Measurements from ENCODE around the gene RNGTT. TPM values are rescaled to one million over a fixed set of nuclear protein-coding genes. Genes with fewer than 3 reads are reported as not detected.
"Not testable (repeated sequence)": the region's sequence is repeated elsewhere in the genome, so short reads cannot be mapped to it uniquely, and the experiment has no call there.

The RNGTT gene
- total RNA-seq, 1 experiment from 2014 or later = 19.4 TPM

- no peaks in the 10 kb centered on the region for H3K36me3 Mint-ChIP-seq (ENCODE audit: insufficient read depth, unreplicated experiment)
- no peaks in the 10 kb centered on the region for H3K9me3 Mint-ChIP-seq (ENCODE audit: low read depth, unreplicated experiment)
- H3K27ac Mint-ChIP-seq (ENCODE audit: unreplicated experiment) = no peak overlapping the region
- no peaks in the 10 kb centered on the region for H3K27me3 Mint-ChIP-seq (ENCODE audit: unreplicated experiment)
- no peak for DNase-seq
- TF ChIP-seq CTCF (IDR thresholded peaks at IDR 0.05; ENCODE audit: unreplicated experiment) = no peak
- peaks cover 14% of the 10 kb centered on the region for H3K4me1 Mint-ChIP-seq (ENCODE audit: low read depth, unreplicated experiment)
- CTCF ChIA-PET = no interaction called here
- no TSS peak for BruUV-seq (replicated peaks)
- intact Hi-C loops (cut with micrococcal nuclease; ENCODE audit: unreplicated experiment) = no loop called here
- no peak overlapping the region for H3K4me3 Mint-ChIP-seq (ENCODE audit: low read depth, unreplicated experiment)
Measured at GRCh38 chr6:88985901-88986300, 22.5 kb upstream of the RNGTT start.

DNA sequence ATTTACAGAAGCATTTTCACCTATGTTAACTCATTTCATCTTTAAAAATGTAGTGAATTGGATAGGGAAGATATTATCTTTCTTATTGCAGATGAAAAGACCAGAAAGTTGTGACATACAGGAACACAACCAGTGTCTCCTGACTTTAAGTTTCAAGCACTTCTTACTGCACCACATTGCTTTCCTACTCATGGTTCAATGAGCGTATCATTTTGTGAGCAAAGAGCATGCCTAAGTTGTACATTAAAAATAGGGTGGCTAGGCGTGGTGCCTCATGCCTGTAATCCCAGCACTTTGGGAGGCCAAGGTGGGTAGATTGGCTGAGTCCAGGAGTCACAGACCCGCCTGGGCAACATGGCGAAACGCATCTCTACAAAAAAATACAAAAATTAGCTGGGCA, 21.2 kb upstream of the RNGTT start:
- intact Hi-C loops (cut with micrococcal nuclease; ENCODE audit: unreplicated experiment) = no loop called here
- Mint-ChIP-seq H3K27ac (ENCODE audit: unreplicated experiment) (no peak overlapping the region), H3K4me1 (ENCODE audit: low read depth, unreplicated experiment) (peaks cover 14% of the 10 kb centered on the region), H3K27me3 (ENCODE audit: unreplicated experiment) (no peaks in the 10 kb centered on the region), H3K4me3 (ENCODE audit: low read depth, unreplicated experiment) (no peak overlapping the region), H3K36me3 (ENCODE audit: insufficient read depth, unreplicated experiment) (no peaks in the 10 kb centered on the region), H3K9me3 (ENCODE audit: low read depth, unreplicated experiment) (no peaks in the 10 kb centered on the region)
- DNase-seq = no peak
- TF ChIP-seq CTCF (IDR thresholded peaks at IDR 0.05; ENCODE audit: unreplicated experiment) = no peak
- no TSS peak for BruUV-seq (replicated peaks)
- CTCF ChIA-PET = interaction anchor here (3.2 kb wide), 1 partner anchor 95 kb away, joined by 38 read pairs; the partner anchor contains the start of gene PNRC1

DNA sequence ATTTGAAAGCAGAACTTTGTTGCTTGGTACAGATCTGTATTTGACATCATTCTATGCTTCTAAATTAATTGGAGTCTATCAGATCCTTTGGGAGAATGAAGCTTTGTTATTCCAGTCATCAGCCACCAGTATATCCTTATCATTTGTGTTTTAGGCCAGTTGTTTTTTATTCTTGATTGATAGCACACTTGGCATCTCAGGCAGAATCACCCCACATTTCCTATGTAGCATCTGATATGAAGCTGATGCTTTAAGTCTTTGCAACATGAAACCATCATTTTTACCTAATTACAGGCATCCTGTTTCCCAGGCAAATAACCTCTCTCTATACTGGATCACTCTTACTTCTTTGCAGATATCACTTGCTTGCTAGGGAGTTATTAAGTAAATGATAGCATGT, 20.7 kb upstream of the RNGTT start:
- Mint-ChIP-seq H3K36me3 (ENCODE audit: insufficient read depth, unreplicated experiment) (no peaks in the 10 kb centered on the region), H3K9me3 (ENCODE audit: low read depth, unreplicated experiment) (no peaks in the 10 kb centered on the region), H3K4me3 (ENCODE audit: low read depth, unreplicated experiment) (no peak overlapping the region), H3K27ac (ENCODE audit: unreplicated experiment) (no peak overlapping the region), H3K4me1 (ENCODE audit: low read depth, unreplicated experiment) (peaks cover 14% of the 10 kb centered on the region), H3K27me3 (ENCODE audit: unreplicated experiment) (no peaks in the 10 kb centered on the region)
- no peak for DNase-seq
- CTCF ChIA-PET = interaction anchor here (2.2 to 3.2 kb wide), 3 partner anchors 96 to 257 kb away, joined by 11 to 38 read pairs (median 12); partner anchors contain the start of gene PNRC1
- intact Hi-C loops (cut with micrococcal nuclease; ENCODE audit: unreplicated experiment) = no loop called here
- TF ChIP-seq CTCF (IDR thresholded peaks at IDR 0.05; ENCODE audit: unreplicated experiment) = no peak
- no TSS peak for BruUV-seq (replicated peaks)

DNA sequence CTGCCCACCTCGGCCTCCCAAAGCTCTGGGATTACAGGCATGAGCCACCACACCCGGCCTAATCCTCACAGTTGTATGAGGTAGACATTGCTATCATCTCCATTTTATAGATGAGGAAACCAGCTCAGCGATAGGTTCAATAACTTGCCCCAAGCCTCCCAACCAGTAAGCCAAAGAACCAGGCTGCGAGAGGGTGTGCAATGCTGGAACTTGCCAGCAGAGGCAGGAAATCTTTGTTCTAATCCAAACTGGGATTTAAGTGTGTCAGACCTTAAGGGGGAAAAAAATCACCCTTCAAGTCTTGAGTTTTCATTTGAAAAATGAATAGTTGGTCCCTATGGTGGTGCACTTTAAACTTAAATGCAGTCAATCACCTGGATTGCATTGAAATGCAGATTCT, 20.1 kb upstream of the RNGTT start:
- Mint-ChIP-seq H3K27me3 (ENCODE audit: unreplicated experiment) (no peaks in the 10 kb centered on the region), H3K27ac (ENCODE audit: unreplicated experiment) (no peak overlapping the region), H3K36me3 (ENCODE audit: insufficient read depth, unreplicated experiment) (no peaks in the 10 kb centered on the region), H3K9me3 (ENCODE audit: low read depth, unreplicated experiment) (no peaks in the 10 kb centered on the region), H3K4me1 (ENCODE audit: low read depth, unreplicated experiment) (peaks cover 14% of the 10 kb centered on the region), H3K4me3 (ENCODE audit: low read depth, unreplicated experiment) (no peak overlapping the region)
- CTCF ChIA-PET = interaction anchor here (0.9 to 3.2 kb wide), 7 partner anchors 96 to 388 kb away, joined by 3 to 38 read pairs (median 11); partner anchors contain the start of gene PNRC1
- TF ChIP-seq CTCF (IDR thresholded peaks at IDR 0.05; ENCODE audit: unreplicated experiment) = peak; percentile 46
- intact Hi-C loops (cut with micrococcal nuclease; ENCODE audit: unreplicated experiment) = loop anchor here (2.0 kb wide), 2 partner anchors 101 to 385 kb away; no protein-coding TSS in a partner anchor
- BruUV-seq (replicated peaks) = no TSS peak
- DNase-seq = peak; percentile 51

GRCh38 chr6:88983129-88983528, 19.7 kb upstream of the RNGTT start:
- not testable (repeated sequence) for H3K36me3 Mint-ChIP-seq (ENCODE audit: insufficient read depth, unreplicated experiment); H3K9me3 Mint-ChIP-seq (ENCODE audit: low read depth, unreplicated experiment); H3K27me3 Mint-ChIP-seq (ENCODE audit: unreplicated experiment); H3K27ac Mint-ChIP-seq (ENCODE audit: unreplicated experiment); BruUV-seq (replicated peaks); H3K4me3 Mint-ChIP-seq (ENCODE audit: low read depth, unreplicated experiment); DNase-seq
- intact Hi-C loops (cut with micrococcal nuclease; ENCODE audit: unreplicated experiment) = loop anchor here (2.0 kb wide), 2 partner anchors 102 to 386 kb away; no protein-coding TSS in a partner anchor
- CTCF ChIA-PET = interaction anchor here (0.8 to 3.2 kb wide), 10 partner anchors 20 to 389 kb away, joined by 3 to 38 read pairs (median 4); partner anchors contain the start of genes PNRC1, RNGTT and SRSF12
- peaks cover 14% of the 10 kb centered on the region for H3K4me1 Mint-ChIP-seq (ENCODE audit: low read depth, unreplicated experiment)
